Right ventricle myocardium inferior (tissue), 1 donor: ENCODE results near the gene HOXD1. TPM values are rescaled to one million over a fixed set of nuclear protein-coding genes. Genes with fewer than 3 reads are reported as not detected.

ENCODE experiments used
- ATAC-seq: fragments of 200-7000 bp; cut with Tn5 transposase; one replicate; pipeline ENCODE4 v1.9.1; 2020; ENCODE audit warnings: mild to moderate bottlenecking, moderate library complexity
- DNase-seq: peaks from one replicate; pipeline ENCODE4 v3.0.0; 2021; ENCODE audit errors: missing footprints
- intact Hi-C: fragments of 100-400 bp; cut with DNase I; formaldehyde crosslinking; loops from one replicate; pipeline ENCODE4 v1.11.0; 2022
- microRNA-seq: library from miRNA; unstranded; fragments of <30 nt; microRNA quantifications from one replicate; pipeline ENCODE4 v1.2.0, GENCODE V29; 2020
- total RNA-seq: library from RNA; stranded (reverse); fragmentation: NEBNext Ultra II Directional; extraction: Animal tissue kit (Norgen Biotek cat#: 25700); gene quantifications from one replicate; pipeline ENCODE4 v1.2.1, GENCODE V29; 2021
- donor health status: DM: no; HTN: yes; CAD: no; lungs with severe emphysema.

HOXD1 gene
- total RNA-seq, 1 donor from 2014 or later: not detected

DNA sequence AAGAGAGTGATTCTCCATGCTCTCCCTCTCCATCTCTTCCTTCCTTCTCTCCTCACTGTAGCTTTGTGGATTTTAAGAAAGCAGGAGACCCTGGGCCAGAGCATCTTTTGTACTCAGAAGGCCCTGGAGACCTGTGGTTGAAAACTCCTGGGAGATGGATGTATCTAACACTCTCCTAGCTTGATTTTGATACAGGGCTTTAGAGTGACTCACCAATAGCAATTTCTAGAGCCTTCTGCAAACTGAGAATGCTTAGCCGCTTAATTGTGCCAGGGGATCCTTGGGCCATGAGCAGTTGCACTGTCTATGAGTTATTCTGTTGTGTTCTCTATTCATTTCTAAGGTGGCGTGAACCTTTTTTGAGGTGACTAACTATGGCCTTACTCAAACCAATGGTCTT is 17.7 kb downstream of the HOXD1 start:
- no peak for DNase-seq
- intact Hi-C loops: no loop called here
- no peak for ATAC-seq

DNA sequence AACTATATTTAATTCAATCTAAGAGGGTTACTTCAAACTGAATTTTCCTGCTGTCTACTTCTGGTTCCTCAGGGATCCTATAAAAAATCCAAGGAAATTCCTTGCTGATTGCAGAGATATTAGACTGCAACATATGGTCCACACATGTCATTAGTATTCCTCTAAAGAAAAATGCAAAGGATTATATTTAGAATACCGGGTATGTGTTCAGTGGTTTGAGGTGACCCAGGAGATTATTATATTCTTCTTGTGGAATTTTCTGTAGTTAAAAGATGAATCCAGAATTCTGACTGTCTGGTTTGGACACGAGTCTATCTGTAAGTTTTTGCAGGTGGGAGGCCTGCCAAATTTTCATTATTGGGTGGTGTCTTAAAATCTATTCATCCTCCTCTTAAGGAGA is 18.2 kb downstream of the HOXD1 start:
- no peak for DNase-seq
- intact Hi-C loops: no loop called here

DNA sequence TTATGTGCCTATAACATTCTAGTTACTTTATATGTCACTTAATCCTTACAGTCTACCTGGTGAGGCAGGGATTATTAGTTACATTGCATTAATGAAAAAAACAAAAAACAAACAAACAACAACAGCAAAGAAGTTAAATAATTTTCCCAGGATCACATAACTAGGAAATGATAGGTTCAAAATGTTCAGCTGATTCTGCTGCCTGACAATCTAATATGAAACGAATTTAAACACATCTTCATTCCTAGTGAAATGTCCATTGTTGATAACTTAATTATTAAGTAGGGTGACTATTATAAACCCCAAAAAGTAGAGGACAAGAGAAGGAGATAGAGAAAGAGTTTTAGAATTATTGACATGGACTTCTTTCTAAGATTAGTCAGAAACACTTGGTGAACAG is 22.6 kb downstream of the HOXD1 start:
- DNase-seq: no peak
- intact Hi-C loops: no loop called here
- no peak for ATAC-seq

More for the DNA sequence above, 18.2 kb downstream of the HOXD1 start:
- ATAC-seq: no peak

DNA sequence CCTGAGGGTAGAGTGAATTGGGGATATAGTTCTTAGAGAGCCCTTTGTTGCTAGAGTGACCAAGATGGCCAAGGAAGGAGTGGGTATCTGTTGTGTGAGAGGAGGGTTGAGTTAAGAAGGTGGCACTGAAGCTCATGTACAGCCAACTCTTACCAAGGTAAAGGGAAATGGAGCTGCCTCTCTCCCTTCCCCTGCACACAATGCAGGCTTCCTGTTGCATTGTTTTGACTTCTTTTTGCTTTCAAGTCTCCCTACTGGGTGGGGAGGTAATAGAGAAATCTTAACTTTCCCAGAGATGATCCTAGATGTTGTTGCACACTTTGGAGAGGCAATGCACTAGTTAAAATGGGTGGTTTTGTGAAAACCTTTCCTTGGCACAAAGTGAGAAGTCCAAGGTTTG is 23.8 kb downstream of the HOXD1 start:
- DNase-seq (no peak), ATAC-seq (no peak)
- intact Hi-C loops: no loop called here

DNA sequence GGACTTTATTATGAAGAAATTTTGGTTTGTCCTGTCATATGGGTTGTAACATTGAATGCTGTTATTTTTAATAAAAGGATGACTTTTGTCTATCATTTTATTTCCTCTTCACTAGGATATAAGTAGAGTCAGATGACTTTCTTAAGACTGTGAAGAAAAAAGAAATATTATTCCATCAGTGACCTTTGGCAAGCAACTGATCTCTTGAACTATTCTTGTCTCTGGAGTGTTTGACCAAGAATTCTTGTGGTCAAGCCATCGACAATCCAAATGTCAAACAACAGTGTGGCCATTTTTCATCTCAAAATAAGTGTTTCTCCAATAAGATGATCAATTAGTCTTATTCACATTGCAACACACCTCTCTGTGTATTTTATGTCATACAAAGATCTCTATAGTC is 24.9 kb downstream of the HOXD1 start:
- no peak for DNase-seq
- intact Hi-C loops: no loop called here
- ATAC-seq: no peak

DNA sequence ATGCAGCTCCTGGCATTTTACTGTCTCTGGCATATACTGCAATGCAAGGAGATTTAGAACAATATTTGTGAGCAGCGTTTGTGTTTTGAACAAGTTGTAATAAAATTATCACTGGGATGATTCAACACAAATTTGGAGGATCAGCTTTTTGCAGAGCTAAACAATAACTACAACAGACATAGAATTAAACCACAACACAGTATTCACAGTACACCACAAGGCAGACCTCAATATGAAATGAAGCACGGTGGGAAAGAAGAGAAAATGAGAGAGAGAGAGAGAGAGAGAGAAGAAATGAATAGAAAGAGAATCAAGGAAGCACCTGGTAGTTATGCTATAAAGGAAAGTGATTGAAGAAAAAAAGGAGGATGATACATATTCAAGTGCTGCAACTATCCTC is 39.4 kb downstream of the HOXD1 start:
- intact Hi-C loops: no loop called here
- DNase-seq (no peak), ATAC-seq (no peak)

DNA sequence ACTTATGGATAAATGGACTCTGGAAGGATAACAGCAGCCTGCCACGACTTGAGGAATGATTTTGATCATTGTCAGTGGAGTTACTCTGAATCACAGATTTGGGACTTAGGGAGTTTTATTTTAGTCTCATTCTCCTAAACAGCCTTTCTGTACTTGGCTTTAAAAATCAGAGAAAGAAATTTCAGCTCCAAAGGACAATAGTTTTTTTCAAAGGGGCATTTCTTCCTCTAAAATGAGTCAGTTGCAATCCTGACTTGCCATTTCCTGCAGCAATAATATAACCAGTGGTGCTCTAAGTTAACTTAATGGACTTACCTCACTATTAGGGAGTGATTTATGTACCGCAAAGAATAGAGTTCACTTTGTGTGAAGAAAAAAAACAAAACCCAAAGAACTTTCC is 45.7 kb downstream of the HOXD1 start:
- DNase-seq (no peak), ATAC-seq (no peak)
- intact Hi-C loops: no loop called here

DNA sequence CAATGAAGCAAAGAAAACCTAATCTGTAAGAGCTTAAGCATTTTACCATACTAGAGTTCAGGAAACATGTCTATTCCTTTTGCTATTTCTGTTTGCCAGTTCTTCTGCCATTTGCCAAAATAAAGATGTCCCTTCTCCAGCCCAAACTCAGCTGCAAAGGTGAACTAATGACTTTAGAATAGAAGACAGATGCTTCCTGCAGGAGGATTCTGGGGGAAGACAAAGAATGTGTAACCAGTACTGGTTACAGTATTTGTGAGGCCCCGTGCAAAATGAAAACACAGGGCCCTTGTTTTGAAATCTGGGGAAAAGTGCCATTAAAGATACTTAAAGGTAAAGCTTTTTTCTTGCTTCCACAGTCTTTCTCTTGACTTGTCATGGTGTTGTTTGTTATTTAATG is 46.5 kb downstream of the HOXD1 start:
- ATAC-seq: no peak
- no peak for DNase-seq
- intact Hi-C loops: no loop called here

DNA sequence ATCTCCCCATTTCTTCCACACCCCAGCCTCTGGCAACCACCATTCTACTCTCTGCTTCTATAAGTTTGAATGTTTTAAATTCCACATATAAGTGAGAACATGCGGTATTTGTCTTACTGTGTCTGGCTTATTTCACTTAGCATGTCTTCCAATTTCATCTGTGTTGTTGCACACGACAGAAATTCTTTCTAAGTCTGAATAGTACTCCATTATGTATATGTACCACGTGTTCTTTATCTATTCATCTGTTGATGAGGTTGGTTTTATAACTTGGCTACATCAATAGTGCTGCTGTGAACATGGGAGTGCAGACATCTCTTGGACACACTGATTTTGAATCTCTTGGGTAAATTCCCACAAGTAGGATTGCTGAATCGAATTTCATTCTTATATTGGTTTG is 49.0 kb downstream of the HOXD1 start:
- DNase-seq (no peak), ATAC-seq (no peak)
- intact Hi-C loops: no loop called here

DNA sequence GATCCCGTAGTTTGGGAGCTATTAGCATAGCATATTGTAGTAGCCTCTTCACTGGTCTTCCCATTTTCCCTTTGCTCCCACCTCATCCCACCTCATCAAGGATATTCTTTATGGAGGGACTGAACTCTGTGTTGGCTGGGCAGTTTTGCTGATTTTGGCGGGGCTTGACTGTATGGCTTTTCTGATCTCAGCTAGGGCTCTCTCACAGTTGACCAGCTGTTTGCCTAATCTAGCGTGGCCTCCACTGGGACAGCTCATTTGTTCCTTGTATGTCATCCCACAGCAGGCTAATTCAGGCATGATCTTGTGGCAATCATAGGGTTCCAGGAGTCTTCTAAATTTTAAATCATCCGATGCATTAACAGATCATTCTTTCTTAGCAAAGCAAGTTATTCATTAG is 50.6 kb downstream of the HOXD1 start:
- ATAC-seq (no peak), DNase-seq (no peak)
- intact Hi-C loops: no loop called here

DNA sequence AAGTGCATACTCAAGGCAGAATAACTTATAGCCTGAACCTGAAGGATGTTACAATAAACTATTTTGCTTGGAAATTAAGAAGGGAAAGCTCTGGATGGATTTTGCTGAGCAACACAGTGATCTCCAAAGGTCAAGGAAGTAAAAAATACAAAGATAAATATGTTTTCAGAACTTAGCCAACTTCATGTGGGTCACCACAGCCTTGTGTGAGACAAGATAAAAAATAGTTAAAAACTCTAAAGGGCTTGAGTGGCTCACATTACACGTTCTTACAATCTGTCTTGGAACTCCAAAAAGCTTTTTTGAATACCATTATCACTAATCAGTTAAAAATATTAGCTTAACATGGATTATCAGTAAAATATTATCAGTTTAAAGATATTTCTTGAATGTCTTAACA is 51.8 kb downstream of the HOXD1 start:
- DNase-seq (no peak), ATAC-seq (no peak)
- intact Hi-C loops: no loop called here

Small RNA genes lying within 50 kb of the gene (microRNA-seq; reads per million reads assigned to microRNA genes)
- 868 reads per million, percentile 82 among the genes with 10 or more reads in this experiment for gene MIR10B

Other genes with a start within 250 kb of the HOXD1 start
- 38.8 TPM for gene LNPK, start 186.4 kb upstream of the HOXD1 start, total RNA-seq
- gene EVX2, start 104.7 kb upstream of the HOXD1 start, total RNA-seq: not detected
- gene HOXD13, start 95.9 kb upstream of the HOXD1 start, total RNA-seq: not detected
- not detected for gene HOXD12, start 88.9 kb upstream of the HOXD1 start, total RNA-seq
- gene HOXD11, start 81.4 kb upstream of the HOXD1 start, total RNA-seq: not detected
- not detected for gene HOXD10, start 71.9 kb upstream of the HOXD1 start, total RNA-seq
- not detected for gene HOXD9, start 65.9 kb upstream of the HOXD1 start, total RNA-seq
- 0.16 TPM for gene HOXD8, start 59.0 kb upstream of the HOXD1 start, total RNA-seq
- not detected for gene HOXD4, start 37.1 kb upstream of the HOXD1 start, total RNA-seq
- 0.30 TPM for gene HOXD3, start 31.4 kb upstream of the HOXD1 start, total RNA-seq
- 51.0 TPM for gene MTX2, start 80.8 kb downstream of the HOXD1 start, total RNA-seq